ENCODE data around the gene PDZD2. TPM values are rescaled to one million over a fixed set of nuclear protein-coding genes. Genes with fewer than 3 reads are reported as not detected.

Gene PDZD2
- total and polyA plus RNA-seq, 5 donors, result 40.4 to 188 (median 109) TPM

GRCh38 chr5:32145378-32145777, 506.4 kb downstream of the PDZD2 start:
- peaks cover 19% of the 10 kb centered on the region for H3K4me1 ChIP-seq (ENCODE audit: control insufficient read depth, insufficient read depth, low read length)
- no peaks in the 10 kb centered on the region for H3K27me3 ChIP-seq (ENCODE audit: control insufficient read depth, insufficient read depth)
- no peak overlapping the region for H3K4me3 ChIP-seq (ENCODE audit: low read length)
- ATAC-seq, result peak in 1 of 2 donors; percentile 27
- H3K27ac ChIP-seq (ENCODE audit: low read length), result peak overlapping the region; percentile 67
- intact Hi-C loops (cut with DNase I), result no loop called here
- WGBS, result 25% methylated on average over 2 of the region's 2 CpGs
- DNase-seq, result no peak
- no peaks in the 10 kb centered on the region for H3K9me3 ChIP-seq (ENCODE audit: control insufficient read depth, low read length)

DNA sequence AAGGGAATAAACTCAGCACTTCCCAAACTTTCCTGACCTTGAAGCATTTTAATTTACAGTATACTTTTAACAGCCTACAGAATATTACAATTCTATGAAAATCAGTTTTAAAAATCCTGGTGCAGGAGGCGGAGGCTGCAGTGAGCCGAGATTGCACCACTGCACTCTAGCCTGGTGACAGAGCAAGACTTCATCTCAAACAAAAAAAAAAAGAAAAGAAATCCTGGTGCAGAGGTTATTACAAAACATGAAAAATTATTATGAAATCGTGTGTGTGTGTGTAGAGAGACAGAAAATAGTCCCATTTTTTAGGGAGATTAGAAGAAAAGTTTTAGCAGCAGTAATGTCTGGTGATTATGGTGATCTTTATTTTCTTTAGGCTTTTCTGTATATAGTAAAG, 508.3 kb downstream of the PDZD2 start:
- intact Hi-C loops (cut with DNase I), result no loop called here
- H3K9me3 ChIP-seq (ENCODE audit: control insufficient read depth, low read length), result no peaks in the 10 kb centered on the region
- H3K27ac ChIP-seq (ENCODE audit: low read length), result no peak overlapping the region
- ATAC-seq (peak in 1 of 2 donors; percentile 28), DNase-seq (no peak)
- no peaks in the 10 kb centered on the region for H3K27me3 ChIP-seq (ENCODE audit: control insufficient read depth, insufficient read depth)
- no peak overlapping the region for H3K4me3 ChIP-seq (ENCODE audit: low read length)
- peaks cover 21% of the 10 kb centered on the region for H3K4me1 ChIP-seq (ENCODE audit: control insufficient read depth, insufficient read depth, low read length)
- WGBS, result 52% methylated on average over 3 of the region's 3 CpGs

DNA sequence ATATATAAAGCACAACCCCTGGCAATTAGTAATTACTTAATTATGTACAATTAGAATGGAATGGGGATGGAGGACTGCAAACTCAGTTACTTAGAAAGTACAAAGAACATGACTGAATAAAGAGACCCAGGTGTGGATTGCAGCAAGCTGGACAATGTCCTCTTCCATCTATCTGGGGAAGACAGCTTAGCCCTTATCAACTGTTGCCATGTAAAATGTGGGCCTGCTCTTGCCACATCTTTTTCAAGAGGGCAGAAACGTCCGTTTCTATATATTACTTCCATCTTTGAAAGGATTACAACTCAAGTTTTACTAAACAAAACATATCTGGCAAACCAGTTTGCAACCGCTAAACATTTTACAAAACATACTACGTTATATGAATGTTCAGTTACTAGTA, 509.0 kb downstream of the PDZD2 start:
- 75% methylated on average over 4 of the region's 4 CpGs for WGBS
- Histone ChIP-seq H3K4me3 (ENCODE audit: low read length) (no peak overlapping the region), H3K27ac (ENCODE audit: low read length) (no peak overlapping the region), H3K4me1 (ENCODE audit: control insufficient read depth, insufficient read depth, low read length) (peaks cover 21% of the 10 kb centered on the region), H3K27me3 (ENCODE audit: control insufficient read depth, insufficient read depth) (no peaks in the 10 kb centered on the region), H3K9me3 (ENCODE audit: control insufficient read depth, low read length) (no peaks in the 10 kb centered on the region)
- DNase-seq (no peak), ATAC-seq (no peak)
- intact Hi-C loops (cut with DNase I), result no loop called here

- H3K4me1 ChIP-seq (ENCODE audit: control insufficient read depth, insufficient read depth, low read length), result peaks cover 14% of the 10 kb centered on the region
- intact Hi-C loops (cut with DNase I), result no loop called here
- no peak for ATAC-seq
- no peaks in the 10 kb centered on the region for H3K9me3 ChIP-seq (ENCODE audit: control insufficient read depth, low read length)
- 81% methylated on average over 1 of the region's 1 CpG for WGBS
- H3K27me3 ChIP-seq (ENCODE audit: control insufficient read depth, insufficient read depth), result no peaks in the 10 kb centered on the region
- DNase-seq, result no peak
- H3K27ac ChIP-seq (ENCODE audit: low read length), result no peak overlapping the region
- no peak overlapping the region for H3K4me3 ChIP-seq (ENCODE audit: low read length)
Measured at GRCh38 chr5:32150366-32150765, 511.4 kb downstream of the PDZD2 start.

GRCh38 chr5:32151198-32151597, 512.3 kb downstream of the PDZD2 start:
- no peak overlapping the region for H3K27ac ChIP-seq (ENCODE audit: low read length)
- H3K4me1 ChIP-seq (ENCODE audit: control insufficient read depth, insufficient read depth, low read length), result peaks cover 8% of the 10 kb centered on the region
- H3K27me3 ChIP-seq (ENCODE audit: control insufficient read depth, insufficient read depth), result no peaks in the 10 kb centered on the region
- intact Hi-C loops (cut with DNase I), result no loop called here
- DNase-seq (no peak), ATAC-seq (peak in 1 of 2 donors; percentile 22)
- no peak overlapping the region for H3K4me3 ChIP-seq (ENCODE audit: low read length)
- H3K9me3 ChIP-seq (ENCODE audit: control insufficient read depth, low read length), result no peaks in the 10 kb centered on the region
- 66% methylated on average over 6 of the region's 6 CpGs for WGBS

DNA sequence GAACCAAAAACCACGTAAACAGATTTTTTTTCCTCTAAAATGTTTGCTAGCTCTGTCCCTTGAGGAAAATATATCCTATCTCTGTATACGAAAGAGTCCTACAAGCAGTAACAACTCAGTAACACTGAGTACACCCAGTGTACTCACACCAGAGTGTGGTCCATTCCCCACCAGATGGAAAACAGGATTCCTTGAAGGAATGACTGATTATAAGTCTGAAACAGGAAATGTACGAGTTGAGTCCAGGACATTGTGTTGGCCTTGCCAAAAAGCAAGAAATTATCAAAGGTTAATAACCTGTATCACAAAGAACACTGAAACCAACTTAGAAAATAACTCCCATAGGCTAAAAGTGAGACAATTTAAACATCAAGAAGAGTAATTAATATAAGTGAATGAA, 514.8 kb downstream of the PDZD2 start:
- peaks cover 13% of the 10 kb centered on the region for H3K4me1 ChIP-seq (ENCODE audit: control insufficient read depth, insufficient read depth, low read length)
- H3K4me3 ChIP-seq (ENCODE audit: low read length), result no peak overlapping the region
- DNase-seq (no peak), ATAC-seq (peak; percentile 60 to 72)
- WGBS, result 24% methylated on average over 3 of the region's 3 CpGs
- H3K27ac ChIP-seq (ENCODE audit: low read length), result peak overlapping the region; percentile 23
- H3K9me3 ChIP-seq (ENCODE audit: control insufficient read depth, low read length), result no peaks in the 10 kb centered on the region
- intact Hi-C loops (cut with DNase I), result no loop called here
- H3K27me3 ChIP-seq (ENCODE audit: control insufficient read depth, insufficient read depth), result no peaks in the 10 kb centered on the region

DNA sequence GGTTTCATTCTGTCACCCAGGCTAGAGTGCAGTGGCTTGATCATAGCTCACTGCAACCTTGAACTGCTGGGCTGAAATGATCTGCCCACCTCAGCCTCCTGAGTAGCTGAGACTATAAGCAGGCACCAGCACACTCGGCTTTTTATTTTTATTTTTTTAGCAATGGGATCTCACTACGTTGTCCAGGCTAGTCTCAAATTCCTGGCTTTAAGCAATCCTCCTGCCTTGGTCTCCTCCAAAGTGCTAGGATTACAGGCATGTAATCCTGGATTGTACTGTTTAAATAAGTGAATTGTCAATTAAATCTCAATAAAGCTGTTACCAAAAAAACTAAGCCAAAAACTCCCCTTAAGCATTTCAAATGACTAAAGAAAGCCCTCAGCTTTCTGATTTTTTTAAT, 516.3 kb downstream of the PDZD2 start:
- peaks cover 13% of the 10 kb centered on the region for H3K4me1 ChIP-seq (ENCODE audit: control insufficient read depth, insufficient read depth, low read length)
- DNase-seq, result no peak
- H3K27ac ChIP-seq (ENCODE audit: low read length), result no peak overlapping the region
- intact Hi-C loops (cut with DNase I), result no loop called here
- H3K27me3 ChIP-seq (ENCODE audit: control insufficient read depth, insufficient read depth), result no peaks in the 10 kb centered on the region
- H3K4me3 ChIP-seq (ENCODE audit: low read length), result no peak overlapping the region
- H3K9me3 ChIP-seq (ENCODE audit: control insufficient read depth, low read length), result no peaks in the 10 kb centered on the region
- ATAC-seq, result no peak
- 82% methylated on average over 2 of the region's 2 CpGs for WGBS

GRCh38 chr5:32156635-32157034, 517.7 kb downstream of the PDZD2 start:
- Histone ChIP-seq H3K27me3 (ENCODE audit: control insufficient read depth, insufficient read depth) (no peaks in the 10 kb centered on the region), H3K9me3 (ENCODE audit: control insufficient read depth, low read length) (no peaks in the 10 kb centered on the region), H3K4me1 (ENCODE audit: control insufficient read depth, insufficient read depth, low read length) (peaks cover 11% of the 10 kb centered on the region), H3K27ac (ENCODE audit: low read length) (no peak overlapping the region), H3K4me3 (ENCODE audit: low read length) (no peak overlapping the region)
- peak in 1 of 2 donors; percentile 21 for ATAC-seq
- intact Hi-C loops (cut with DNase I), result no loop called here
- DNase-seq, result no peak
- 81% methylated on average over 9 of the region's 9 CpGs for WGBS

DNA sequence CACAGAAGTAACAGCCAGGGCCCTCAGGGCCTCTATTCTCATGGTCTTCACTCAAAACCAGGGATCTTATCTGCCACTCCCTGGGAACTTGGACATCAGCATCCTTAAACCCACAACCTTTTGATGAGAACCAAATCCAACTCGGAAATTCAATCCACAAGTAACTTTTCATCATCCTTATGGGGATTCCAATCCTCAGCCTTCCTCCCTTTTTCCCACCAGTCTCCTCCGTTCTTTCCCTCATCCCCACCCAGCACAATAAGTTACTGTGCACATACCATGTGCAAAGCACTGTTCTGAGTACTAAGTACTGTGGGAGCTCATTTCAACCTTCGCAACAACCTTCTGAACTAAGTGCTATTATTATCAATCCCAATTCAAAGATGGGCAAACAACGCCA, 518.1 kb downstream of the PDZD2 start:
- 68% methylated on average over 4 of the region's 4 CpGs for WGBS
- no peaks in the 10 kb centered on the region for H3K9me3 ChIP-seq (ENCODE audit: control insufficient read depth, low read length)
- intact Hi-C loops (cut with DNase I), result no loop called here
- ATAC-seq (no peak), DNase-seq (no peak)
- H3K27me3 ChIP-seq (ENCODE audit: control insufficient read depth, insufficient read depth), result no peaks in the 10 kb centered on the region
- peaks cover 11% of the 10 kb centered on the region for H3K4me1 ChIP-seq (ENCODE audit: control insufficient read depth, insufficient read depth, low read length)
- H3K27ac ChIP-seq (ENCODE audit: low read length), result no peak overlapping the region
- no peak overlapping the region for H3K4me3 ChIP-seq (ENCODE audit: low read length)

DNA sequence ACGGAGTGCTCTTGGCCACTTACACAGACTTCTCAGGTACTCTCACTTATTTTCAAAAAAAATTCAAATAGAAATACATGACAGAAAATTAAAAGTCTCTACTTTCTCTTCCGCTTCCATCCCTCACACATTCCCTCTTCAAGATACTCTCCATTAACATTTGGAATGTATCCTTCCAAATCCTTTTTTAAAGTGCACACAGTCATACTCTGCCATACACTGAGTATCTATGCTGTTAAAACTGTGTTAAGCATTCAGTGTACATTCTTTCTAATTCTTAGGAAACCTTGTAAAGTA, 519.7 kb downstream of the PDZD2 start:
- no peaks in the 10 kb centered on the region for H3K9me3 ChIP-seq (ENCODE audit: control insufficient read depth, low read length)
- peaks cover 11% of the 10 kb centered on the region for H3K4me1 ChIP-seq (ENCODE audit: control insufficient read depth, insufficient read depth, low read length)
- WGBS, result 68% methylated on average over 2 of the region's 2 CpGs
- intact Hi-C loops (cut with DNase I), result no loop called here
- ATAC-seq, result no peak
- DNase-seq, result no peak
- no peak overlapping the region for H3K4me3 ChIP-seq (ENCODE audit: low read length)
- H3K27ac ChIP-seq (ENCODE audit: low read length), result no peak overlapping the region
- H3K27me3 ChIP-seq (ENCODE audit: control insufficient read depth, insufficient read depth), result no peaks in the 10 kb centered on the region

GRCh38 chr5:32159328-32160072, 520.6 kb downstream of the PDZD2 start:
- intact Hi-C loops (cut with DNase I), result no loop called here
- DNase-seq (no peak), ATAC-seq (no peak)
- H3K9me3 ChIP-seq (ENCODE audit: control insufficient read depth, low read length), result no peaks in the 10 kb centered on the region
- WGBS, result 51% methylated on average over 2 of the region's 2 CpGs
- H3K4me3 ChIP-seq (ENCODE audit: low read length), result no peak overlapping the region
- H3K27me3 ChIP-seq (ENCODE audit: control insufficient read depth, insufficient read depth), result no peaks in the 10 kb centered on the region
- no peak overlapping the region for H3K27ac ChIP-seq (ENCODE audit: low read length)
- H3K4me1 ChIP-seq (ENCODE audit: control insufficient read depth, insufficient read depth, low read length), result peaks cover 9% of the 10 kb centered on the region

DNA sequence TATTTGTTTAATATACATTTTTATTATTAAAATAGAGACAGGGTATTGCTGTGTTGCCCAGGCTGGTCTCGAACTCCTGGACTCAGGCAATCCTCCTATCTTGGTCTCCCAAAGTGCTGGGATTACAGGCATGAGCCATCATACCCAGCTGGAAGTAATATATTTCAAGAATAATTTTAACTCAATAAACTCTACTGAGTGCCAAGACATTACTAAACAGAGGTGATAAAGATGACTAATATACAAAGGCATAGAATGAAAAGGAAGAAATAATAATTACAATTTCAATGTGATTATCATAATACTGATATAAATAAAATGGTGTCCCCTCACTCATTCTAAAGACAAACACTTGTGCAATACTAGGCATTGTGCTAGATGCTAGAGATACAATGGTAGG, 521.3 kb downstream of the PDZD2 start:
- Histone ChIP-seq H3K9me3 (ENCODE audit: control insufficient read depth, low read length) (no peaks in the 10 kb centered on the region), H3K27me3 (ENCODE audit: control insufficient read depth, insufficient read depth) (no peaks in the 10 kb centered on the region), H3K4me3 (ENCODE audit: low read length) (no peak overlapping the region), H3K27ac (ENCODE audit: low read length) (no peak overlapping the region), H3K4me1 (ENCODE audit: control insufficient read depth, insufficient read depth, low read length) (peaks cover 13% of the 10 kb centered on the region)
- no peak for ATAC-seq
- no peak for DNase-seq
- 80% methylated on average over 1 of the region's 1 CpG for WGBS
- intact Hi-C loops (cut with DNase I), result no loop called here
